Transverse colon (tissue), 4 donors: ENCODE data around the gene ABHD12. TPM values are rescaled to one million over a fixed set of nuclear protein-coding genes. Genes with fewer than 3 reads are reported as not detected.

Experiments used
- DNase-seq: peaks from one replicate; pipeline ENCODE4 v3.0.0-alpha.2; 2019
- H3K27ac ChIP-seq, 4 donors: fragments of 200-600 bp; sonication (generic); 2 replicates each; pipeline ENCODE4 v1.5.1; 2016 to 2018; ENCODE audit warnings: inconsistent platforms in 4 of 4
- H3K27me3 ChIP-seq: fragments of 200-600 bp; sonication (generic); 2 replicates; pipeline ENCODE4 v1.5.1; 2017; ENCODE audit warnings: inconsistent platforms
- H3K36me3 ChIP-seq, 4 donors: fragments of 200-600 bp; sonication (generic); 2 replicates each; pipeline ENCODE4 v1.5.1; 2017 to 2019; ENCODE audit warnings: inconsistent platforms in 4 of 4
- H3K4me1 ChIP-seq, 4 donors: fragments of 200-600 bp; sonication (generic); 2 replicates each; pipeline ENCODE4 v1.5.1; 2017 to 2020; ENCODE audit warnings: inconsistent platforms in 4 of 4
- H3K4me3 ChIP-seq, 4 donors: fragments of 200-600 bp; sonication (generic); 1 replicate in 1 of 4; 2 replicates in 3 of 4; pipeline versions ENCODE4 v1.5.1 to v1.6.1; 2017 to 2019; ENCODE audit warnings: inconsistent platforms in 4 of 4
- H3K9me3 ChIP-seq, 2 donors: fragments of 200-600 bp; sonication (generic); 2 replicates each; pipeline ENCODE4 v1.5.1; 2017 to 2019; ENCODE audit warnings: inconsistent platforms in 2 of 2
- EP300 ChIP-seq: sonication (generic); formaldehyde crosslinking; IDR thresholded peaks from one replicate; pipeline ENCODE4 v1.6.1; 2017; ENCODE audit warnings: antibody characterized with exemption, low read depth
- POLR2A ChIP-seq: fragments of 450-650 bp; IDR thresholded peaks from one replicate; pipeline ENCODE4 v1.6.1; 2016; ENCODE audit warnings: antibody characterized with exemption, mild to moderate bottlenecking, moderate library complexity
- POLR2AphosphoS5 ChIP-seq, 3 donors: sonication (generic); formaldehyde crosslinking; IDR thresholded peaks; one replicate each; pipeline ENCODE4 v1.6.1; 2016; ENCODE audit warnings: antibody characterized with exemption in 3 of 3
- WGBS, 2 donors: methylation state at CpG; one replicate each; pipeline ENCODE4 v1.1.5; 2018; ENCODE audit warnings: low coverage in 1 of 2; 5-methylcytosine and 5-hydroxymethylcytosine counted together
- in situ Hi-C, 4 donors: fragments of 200-750 bp; cut with MboI; loops; one replicate each; pipeline versions ENCODE4 v1.15.0 to v1.15.1; 2017; ENCODE audit warnings: low sequenced_read_pairs in 3 of 4, low pct_ligation_motif_present in 1 of 4, low pct_unique_long_range_greater_than_20kb in 1 of 4
- intact Hi-C: fragments of 100-400 bp; cut with DNase I; formaldehyde crosslinking; loops from one replicate; pipeline ENCODE4 v1.15.1; 2023; ENCODE audit warnings: low total_unique reads
- total RNA-seq, 4 donors: library from RNA; depleted of rRNA; stranded (reverse); fragments of >200 nt; gene quantifications; one replicate each; pipeline ENCODE4 v1.1.0, GENCODE V29; 2016
- TF ChIP-seq, protein P1 (sequence below), 5 experiments: fragments of 200-600 bp in 3 of 5; fragments of 450-650 bp in 2 of 5; sonication (generic) in 3 of 5; IDR thresholded peaks; 1 replicate in 2 of 5; 2 replicates in 3 of 5; pipeline ENCODE4 v1.5.1; 2016 to 2017; ENCODE audit warnings: antibody characterized with exemption in 5 of 5, inconsistent platforms in 3 of 5, mild to moderate bottlenecking in 2 of 5, moderate library complexity in 1 of 5

The ABHD12 gene
- total RNA-seq, 4 donors from 2014 or later: 67.3 to 103 (median 73.4) TPM

DNA sequence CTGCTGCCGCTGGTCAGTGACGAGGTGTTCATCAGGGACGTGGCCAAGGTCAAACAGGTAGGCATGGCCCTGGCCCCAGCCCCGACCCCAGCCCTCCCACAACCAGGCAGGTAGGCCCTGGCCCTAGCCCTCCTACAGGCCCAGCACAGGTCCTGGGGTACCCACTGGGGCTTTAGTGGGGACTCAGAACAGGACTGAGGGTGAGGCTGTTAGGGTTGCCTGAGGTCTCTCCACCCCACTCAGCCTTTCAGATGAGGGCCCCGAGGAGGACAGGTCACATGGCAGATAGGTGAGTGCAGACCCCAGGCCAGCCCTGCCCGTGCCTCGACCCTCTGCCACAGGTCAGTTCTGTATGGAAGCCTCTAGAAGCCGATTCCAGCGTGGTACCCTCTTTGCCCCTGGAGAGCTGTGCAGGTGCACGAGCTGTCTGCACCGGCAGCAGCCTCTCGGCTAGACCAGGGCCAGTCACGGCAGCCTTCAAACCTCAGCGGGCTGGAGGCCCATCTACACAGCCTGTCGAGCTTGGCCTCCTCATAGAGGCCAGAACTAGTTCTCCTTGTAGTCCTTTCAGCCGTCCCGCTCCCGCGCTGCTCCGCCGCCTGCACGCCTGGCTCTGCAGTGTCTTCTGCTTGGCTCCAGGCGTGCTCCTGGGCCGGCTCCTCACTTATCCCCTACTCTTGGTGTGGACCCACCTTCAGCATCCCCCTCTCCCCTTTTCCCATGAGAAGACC, 107.2 kb downstream of the ABHD12 start:
- no peak overlapping the region for H3K4me3 ChIP-seq

DNA sequence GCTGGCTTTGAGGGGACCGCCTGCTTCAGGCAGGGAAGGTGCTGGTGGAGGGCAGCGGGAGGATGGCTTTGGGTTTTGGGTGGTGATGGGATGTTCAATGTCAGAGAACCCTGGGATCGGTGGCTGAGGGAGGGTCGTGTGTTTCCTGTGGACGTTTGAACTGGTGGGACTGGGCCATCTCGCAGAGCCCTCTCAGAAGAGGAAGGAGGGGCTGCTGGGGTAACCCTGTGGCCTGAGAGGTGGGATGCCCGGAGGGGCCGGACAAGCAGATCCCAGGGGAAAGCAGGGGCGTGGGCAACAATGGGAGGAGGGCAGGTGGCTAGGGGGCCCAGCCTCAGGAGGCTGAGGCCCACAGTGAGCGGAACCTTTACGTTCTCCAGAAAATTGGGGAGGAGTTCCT, 107.8 kb downstream of the ABHD12 start:
- TF ChIP-seq, protein P1, sequence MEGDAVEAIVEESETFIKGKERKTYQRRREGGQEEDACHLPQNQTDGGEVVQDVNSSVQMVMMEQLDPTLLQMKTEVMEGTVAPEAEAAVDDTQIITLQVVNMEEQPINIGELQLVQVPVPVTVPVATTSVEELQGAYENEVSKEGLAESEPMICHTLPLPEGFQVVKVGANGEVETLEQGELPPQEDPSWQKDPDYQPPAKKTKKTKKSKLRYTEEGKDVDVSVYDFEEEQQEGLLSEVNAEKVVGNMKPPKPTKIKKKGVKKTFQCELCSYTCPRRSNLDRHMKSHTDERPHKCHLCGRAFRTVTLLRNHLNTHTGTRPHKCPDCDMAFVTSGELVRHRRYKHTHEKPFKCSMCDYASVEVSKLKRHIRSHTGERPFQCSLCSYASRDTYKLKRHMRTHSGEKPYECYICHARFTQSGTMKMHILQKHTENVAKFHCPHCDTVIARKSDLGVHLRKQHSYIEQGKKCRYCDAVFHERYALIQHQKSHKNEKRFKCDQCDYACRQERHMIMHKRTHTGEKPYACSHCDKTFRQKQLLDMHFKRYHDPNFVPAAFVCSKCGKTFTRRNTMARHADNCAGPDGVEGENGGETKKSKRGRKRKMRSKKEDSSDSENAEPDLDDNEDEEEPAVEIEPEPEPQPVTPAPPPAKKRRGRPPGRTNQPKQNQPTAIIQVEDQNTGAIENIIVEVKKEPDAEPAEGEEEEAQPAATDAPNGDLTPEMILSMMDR (IDR thresholded peaks at IDR 0.05): no peak
- TF ChIP-seq POLR2AphosphoS5 (IDR thresholded peaks at IDR 0.05): no peak
- TF ChIP-seq EP300: no peak
- TF ChIP-seq POLR2A: no peak
- 89 to 92% methylated on average over 2 to 9 of the region's 11 CpGs for WGBS, 2 donors
- no peaks in the 10 kb centered on the region for H3K9me3 ChIP-seq
- intact Hi-C loops (no loop called here), in situ Hi-C loops (loop anchor here in 1 of 4 donors (25.0 kb wide), 1 partner anchor 95 kb away; the partner anchor contains the start of gene ENTPD6)
- peaks cover 0 to 68% (median 19%) of the 10 kb centered on the region in 4 donors for H3K36me3 ChIP-seq
- peak; percentile 7 for DNase-seq
- H3K27me3 ChIP-seq: no peaks in the 10 kb centered on the region
- H3K4me1 ChIP-seq: peaks cover 0 to 3% (median 0%) of the 10 kb centered on the region in 4 donors
- no peak overlapping the region for H3K4me3 ChIP-seq
- peak overlapping the region in 3 of 4 donors; percentile 4 to 62 (median 43) for H3K27ac ChIP-seq

More for the DNA sequence above, 107.2 kb downstream of the ABHD12 start:
- no peak for TF ChIP-seq POLR2AphosphoS5 (IDR thresholded peaks at IDR 0.05)
- TF ChIP-seq, protein P1 (IDR thresholded peaks at IDR 0.05): no peak
- TF ChIP-seq POLR2A: no peak
- TF ChIP-seq EP300: no peak
- in situ Hi-C loops (loop anchor here in 1 of 4 donors (25.0 kb wide), 1 partner anchor 96 kb away; the partner anchor contains the start of gene ENTPD6), intact Hi-C loops (no loop called here)
- H3K27ac ChIP-seq: peak overlapping the region in 1 of 4 donors; percentile 43
- 94 to 100% methylated on average over 7 to 19 of the region's 24 CpGs for WGBS, 2 donors
- no peaks in the 10 kb centered on the region for H3K27me3 ChIP-seq
- H3K36me3 ChIP-seq: peaks cover 0 to 70% (median 22%) of the 10 kb centered on the region in 4 donors
- H3K4me1 ChIP-seq: peaks cover 0 to 3% (median 0%) of the 10 kb centered on the region in 4 donors
- no peaks in the 10 kb centered on the region for H3K9me3 ChIP-seq
- DNase-seq: peak; percentile 7

DNA sequence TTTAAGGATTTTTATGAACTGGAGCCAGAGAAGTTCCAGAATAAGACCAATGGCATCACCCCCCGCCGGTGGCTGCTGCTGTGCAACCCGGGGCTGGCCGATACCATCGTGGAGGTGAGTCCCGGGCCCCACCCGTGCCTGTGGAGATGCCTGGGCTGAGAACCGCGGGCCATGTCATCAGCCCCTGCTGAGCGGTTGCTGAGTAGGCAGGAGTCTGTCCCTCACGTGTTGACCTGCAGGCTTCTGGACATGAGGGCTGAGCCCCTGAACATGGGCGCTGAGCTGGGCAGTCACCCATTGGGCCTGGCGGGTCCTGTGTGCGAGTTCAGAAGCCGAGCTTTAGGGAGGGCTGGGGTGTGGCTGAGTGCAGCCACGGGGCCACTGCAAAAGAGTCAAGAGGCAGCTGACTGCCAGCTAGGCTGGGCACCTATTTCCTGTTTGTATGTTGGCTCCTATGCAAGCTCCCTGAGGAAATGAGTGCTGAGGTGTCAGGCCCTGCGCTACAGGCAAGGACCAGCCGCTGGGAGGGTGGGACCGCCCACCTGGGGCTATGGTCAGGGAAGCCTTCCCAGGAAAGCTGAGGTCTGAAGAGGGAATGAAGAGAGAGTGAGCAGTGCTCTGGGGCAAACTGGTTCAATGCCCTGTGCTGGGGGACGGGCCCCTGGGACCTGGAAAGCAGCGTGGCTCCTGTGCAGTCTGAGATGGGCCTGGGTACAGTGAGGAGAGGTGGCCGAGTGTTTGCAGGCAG, 108.4 kb downstream of the ABHD12 start:
- in situ Hi-C loops: loop anchor here in 1 of 4 donors (25.0 kb wide), 1 partner anchor 95 kb away; the partner anchor contains the start of gene ENTPD6
- DNase-seq: no peak
- no peaks in the 10 kb centered on the region for H3K9me3 ChIP-seq
- H3K27ac ChIP-seq: peak overlapping the region in 3 of 4 donors; percentile 4 to 62 (median 43)
- H3K4me3 ChIP-seq: no peak overlapping the region
- H3K4me1 ChIP-seq: peaks cover 0 to 3% (median 1%) of the 10 kb centered on the region in 4 donors
- peaks cover 0 to 68% (median 18%) of the 10 kb centered on the region in 4 donors for H3K36me3 ChIP-seq
- no peaks in the 10 kb centered on the region for H3K27me3 ChIP-seq
- intact Hi-C loops: no loop called here
- TF ChIP-seq POLR2A (no peak), EP300 (no peak), POLR2AphosphoS5 (IDR thresholded peaks at IDR 0.05) (no peak)
- TF ChIP-seq, protein P1 (IDR thresholded peaks at IDR 0.05): no peak
- 82 to 91% methylated on average over 2 to 22 of the region's 22 CpGs for WGBS, 2 donors

DNA sequence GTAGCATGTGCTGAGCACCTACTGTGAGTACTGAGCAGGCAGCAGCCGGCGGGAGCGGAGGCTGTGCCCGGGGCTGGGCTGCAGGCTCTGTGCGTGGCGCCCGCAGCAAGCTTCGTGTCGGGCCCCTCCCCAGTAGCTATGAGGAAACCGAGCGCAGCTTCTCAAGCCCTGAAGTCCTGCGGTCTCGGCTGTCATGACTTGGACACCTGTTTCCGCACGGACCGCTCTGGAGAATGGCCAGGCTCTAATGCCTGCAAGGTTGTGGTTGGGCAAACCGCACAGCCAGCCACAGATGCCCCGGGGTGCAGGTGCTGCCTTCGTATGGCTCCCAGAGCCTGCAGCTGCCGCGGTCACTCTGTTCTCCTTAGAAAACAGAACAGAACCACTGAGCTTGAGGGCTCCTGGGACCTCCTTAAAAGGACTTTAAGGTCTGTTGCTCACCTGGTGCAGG, 109.1 kb downstream of the ABHD12 start:
- in situ Hi-C loops: loop anchor here in 1 of 4 donors (25.0 kb wide), 1 partner anchor 94 kb away; the partner anchor contains the start of gene ENTPD6
- DNase-seq: peak; percentile 78
- H3K36me3 ChIP-seq: peaks cover 0 to 68% (median 15%) of the 10 kb centered on the region in 4 donors

More for the DNA sequence above, 109.1 kb downstream of the ABHD12 start:
- H3K4me3 ChIP-seq: no peak overlapping the region
- peaks cover 0 to 3% (median 1%) of the 10 kb centered on the region in 4 donors for H3K4me1 ChIP-seq
- H3K27me3 ChIP-seq: no peaks in the 10 kb centered on the region
- 90% methylated on average over 21 of the region's 21 CpGs; no CpG with 5 or more reads in 1 of the 2 donors for WGBS, 2 donors
- H3K27ac ChIP-seq: peak overlapping the region in 2 of 4 donors; percentile 31 to 43
- no peaks in the 10 kb centered on the region for H3K9me3 ChIP-seq
- no peak for TF ChIP-seq POLR2A
- TF ChIP-seq EP300: no peak
- TF ChIP-seq, protein P1 (IDR thresholded peaks at IDR 0.05): no peak
- no peak for TF ChIP-seq POLR2AphosphoS5 (IDR thresholded peaks at IDR 0.05)
- intact Hi-C loops: no loop called here
